ENCODE measurements around the gene SLITRK2. TPM values are rescaled to one million over a fixed set of nuclear protein-coding genes. Genes with fewer than 3 reads are reported as not detected.

Gene SLITRK2
- total RNA-seq, 1 experiment from 2014 or later: 0.07 TPM

DNA sequence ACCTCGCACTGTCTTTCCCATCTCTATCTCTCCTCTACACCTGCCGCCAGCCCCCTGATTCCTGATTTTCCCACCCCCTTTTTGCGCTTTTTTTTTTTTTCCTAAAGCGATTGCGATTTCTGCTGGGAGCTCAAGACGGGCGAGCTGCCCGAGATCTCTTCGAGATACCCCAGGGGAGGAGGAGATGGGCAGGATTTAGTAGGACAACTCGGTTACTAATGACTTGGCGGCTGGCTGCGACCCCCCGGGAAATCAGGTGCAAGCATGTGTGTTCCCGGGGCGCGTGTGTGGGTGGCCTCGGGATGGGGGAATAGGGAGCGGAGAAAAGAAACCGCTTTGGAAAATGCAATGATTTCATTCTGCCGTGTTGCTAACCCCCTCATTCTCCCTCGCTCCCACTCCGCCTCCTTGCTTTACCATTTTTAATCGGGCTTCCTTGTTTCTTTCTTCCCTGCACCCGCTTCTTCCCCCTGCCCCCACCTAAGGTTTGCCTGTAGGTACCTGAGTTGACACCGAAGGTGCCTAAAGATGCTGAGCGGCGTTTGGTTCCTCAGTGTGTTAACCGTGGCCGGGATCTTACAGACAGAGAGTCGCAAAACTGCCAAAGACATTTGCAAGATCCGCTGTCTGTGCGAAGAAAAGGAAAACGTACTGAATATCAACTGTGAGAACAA lies 4.4 kb downstream of the SLITRK2 start:
- Histone ChIP-seq H3K27me3 (ENCODE audit: low read length) (peaks cover 70% of the 10 kb centered on the region), H3K9me2 (replicated peaks; ENCODE audit: low read length) (no peaks in the 10 kb centered on the region), H3K9ac (ENCODE audit: low read length) (no peak overlapping the region), H3F3A (ENCODE audit: low read length, unreplicated experiment) (no peaks in the 10 kb centered on the region), H2AFZ (ENCODE audit: low read length) (no peak overlapping the region), H3K36me3 (ENCODE audit: low read depth, low read length) (no peaks in the 10 kb centered on the region), H3K4me3 (ENCODE audit: low read length) (no peak overlapping the region), H3K4me1 (ENCODE audit: insufficient read depth, low read length) (no peaks in the 10 kb centered on the region), H3K9me3 (ENCODE audit: low read length) (no peaks in the 10 kb centered on the region), H3K27ac (ENCODE audit: low read length) (no peak overlapping the region), H4K20me1 (ENCODE audit: low read length) (no peaks in the 10 kb centered on the region), H3K4me2 (ENCODE audit: low read length) (no peak overlapping the region), H3K79me2 (ENCODE audit: low read length) (no peaks in the 10 kb centered on the region)
- intact Hi-C loops (cut with micrococcal nuclease): no loop called here
- ATAC-seq (no peak), DNase-seq (no peak)
- ChIA-PET POLR2A (ENCODE audit: unreplicated experiment) (no interaction called here), CTCF (no interaction called here)
- no peak for TF ChIP-seq EZH2phosphoT487 (IDR thresholded peaks at IDR 0.05; ENCODE audit: borderline replicate concordance, low read length)
- TF ChIP-seq, protein P1, sequence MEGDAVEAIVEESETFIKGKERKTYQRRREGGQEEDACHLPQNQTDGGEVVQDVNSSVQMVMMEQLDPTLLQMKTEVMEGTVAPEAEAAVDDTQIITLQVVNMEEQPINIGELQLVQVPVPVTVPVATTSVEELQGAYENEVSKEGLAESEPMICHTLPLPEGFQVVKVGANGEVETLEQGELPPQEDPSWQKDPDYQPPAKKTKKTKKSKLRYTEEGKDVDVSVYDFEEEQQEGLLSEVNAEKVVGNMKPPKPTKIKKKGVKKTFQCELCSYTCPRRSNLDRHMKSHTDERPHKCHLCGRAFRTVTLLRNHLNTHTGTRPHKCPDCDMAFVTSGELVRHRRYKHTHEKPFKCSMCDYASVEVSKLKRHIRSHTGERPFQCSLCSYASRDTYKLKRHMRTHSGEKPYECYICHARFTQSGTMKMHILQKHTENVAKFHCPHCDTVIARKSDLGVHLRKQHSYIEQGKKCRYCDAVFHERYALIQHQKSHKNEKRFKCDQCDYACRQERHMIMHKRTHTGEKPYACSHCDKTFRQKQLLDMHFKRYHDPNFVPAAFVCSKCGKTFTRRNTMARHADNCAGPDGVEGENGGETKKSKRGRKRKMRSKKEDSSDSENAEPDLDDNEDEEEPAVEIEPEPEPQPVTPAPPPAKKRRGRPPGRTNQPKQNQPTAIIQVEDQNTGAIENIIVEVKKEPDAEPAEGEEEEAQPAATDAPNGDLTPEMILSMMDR (conservative IDR thresholded peaks at IDR 0.05; ENCODE audit: low read depth, low read length): no peak
- TF ChIP-seq EZH2 (IDR thresholded peaks at IDR 0.05; ENCODE audit: low read length, unreplicated experiment): no peak
- no TSS peak for BruUV-seq (replicated peaks)

DNA sequence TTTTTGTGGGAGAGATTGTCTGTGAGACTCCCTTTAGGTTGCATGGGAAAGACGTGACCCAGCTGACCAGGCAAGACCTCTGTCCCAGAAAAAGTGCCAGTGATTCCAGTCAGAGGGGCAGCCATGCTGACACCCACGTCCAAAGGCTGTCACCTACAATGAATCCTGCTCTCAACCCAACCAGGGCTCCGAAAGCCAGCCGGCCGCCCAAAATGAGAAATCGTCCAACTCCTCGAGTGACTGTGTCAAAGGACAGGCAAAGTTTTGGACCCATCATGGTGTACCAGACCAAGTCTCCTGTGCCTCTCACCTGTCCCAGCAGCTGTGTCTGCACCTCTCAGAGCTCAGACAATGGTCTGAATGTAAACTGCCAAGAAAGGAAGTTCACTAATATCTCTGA lies 5.5 kb downstream of the SLITRK2 start:
- Histone ChIP-seq H3K27ac (ENCODE audit: low read length) (no peak overlapping the region), H3K4me1 (ENCODE audit: insufficient read depth, low read length) (no peaks in the 10 kb centered on the region), H3K9ac (ENCODE audit: low read length) (no peak overlapping the region), H2AFZ (ENCODE audit: low read length) (no peak overlapping the region), H3K79me2 (ENCODE audit: low read length) (no peaks in the 10 kb centered on the region), H3K4me2 (ENCODE audit: low read length) (no peak overlapping the region), H4K20me1 (ENCODE audit: low read length) (no peaks in the 10 kb centered on the region), H3K9me3 (ENCODE audit: low read length) (no peaks in the 10 kb centered on the region), H3K36me3 (ENCODE audit: low read depth, low read length) (no peaks in the 10 kb centered on the region), H3F3A (ENCODE audit: low read length, unreplicated experiment) (no peaks in the 10 kb centered on the region), H3K9me2 (replicated peaks; ENCODE audit: low read length) (no peaks in the 10 kb centered on the region), H3K4me3 (ENCODE audit: low read length) (no peak overlapping the region), H3K27me3 (ENCODE audit: low read length) (peaks cover 64% of the 10 kb centered on the region)
- CTCF ChIA-PET: no interaction called here
- no peak for ATAC-seq
- TF ChIP-seq EZH2 (IDR thresholded peaks at IDR 0.05; ENCODE audit: low read length, unreplicated experiment) (no peak), EZH2phosphoT487 (IDR thresholded peaks at IDR 0.05; ENCODE audit: borderline replicate concordance, low read length) (no peak)
- TF ChIP-seq, protein P1 (conservative IDR thresholded peaks at IDR 0.05; ENCODE audit: low read depth, low read length): no peak
- POLR2A ChIA-PET (ENCODE audit: unreplicated experiment): no interaction called here
- no TSS peak for BruUV-seq (replicated peaks)
- intact Hi-C loops (cut with micrococcal nuclease): no loop called here
- no peak for DNase-seq

DNA sequence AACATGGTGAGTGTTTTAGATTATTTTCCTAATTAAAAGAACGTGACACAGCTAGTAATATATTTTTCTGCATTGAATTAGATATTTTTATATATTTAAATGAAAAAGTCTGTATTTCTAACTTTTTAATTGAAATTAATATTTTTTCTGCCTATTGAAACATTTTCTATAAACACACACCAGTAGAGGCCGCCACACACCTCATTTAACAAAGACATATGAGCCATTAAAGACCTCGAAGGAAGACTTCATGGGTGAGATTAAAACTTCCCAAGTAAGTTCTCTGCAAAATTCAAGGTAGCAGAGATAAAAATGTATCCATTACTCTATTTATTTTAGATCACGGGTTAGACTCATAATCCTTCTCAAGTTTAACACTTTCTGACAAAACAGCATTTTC lies 8.3 kb downstream of the SLITRK2 start:
- ChIA-PET POLR2A (ENCODE audit: unreplicated experiment) (no interaction called here), CTCF (no interaction called here)
- no peaks in the 10 kb centered on the region for H4K20me1 ChIP-seq (ENCODE audit: low read length)
- no peaks in the 10 kb centered on the region for H3K36me3 ChIP-seq (ENCODE audit: low read depth, low read length)
- BruUV-seq (replicated peaks): no TSS peak
- no peak overlapping the region for H2AFZ ChIP-seq (ENCODE audit: low read length)
- no peaks in the 10 kb centered on the region for H3K9me2 ChIP-seq (replicated peaks; ENCODE audit: low read length)
- H3K27ac ChIP-seq (ENCODE audit: low read length): no peak overlapping the region
- TF ChIP-seq EZH2phosphoT487 (IDR thresholded peaks at IDR 0.05; ENCODE audit: borderline replicate concordance, low read length): no peak
- TF ChIP-seq, protein P1 (conservative IDR thresholded peaks at IDR 0.05; ENCODE audit: low read depth, low read length): peak; percentile 39; the same call in 1 of the 2 replicates
- H3K4me1 ChIP-seq (ENCODE audit: insufficient read depth, low read length): no peaks in the 10 kb centered on the region
- H3F3A ChIP-seq (ENCODE audit: low read length, unreplicated experiment): no peaks in the 10 kb centered on the region
- no peaks in the 10 kb centered on the region for H3K9me3 ChIP-seq (ENCODE audit: low read length)
- H3K9ac ChIP-seq (ENCODE audit: low read length): no peak overlapping the region
- no peak overlapping the region for H3K4me2 ChIP-seq (ENCODE audit: low read length)
- ATAC-seq (no peak), DNase-seq (peak; percentile 31)
- H3K79me2 ChIP-seq (ENCODE audit: low read length): no peaks in the 10 kb centered on the region
- H3K27me3 ChIP-seq (ENCODE audit: low read length): peaks cover 39% of the 10 kb centered on the region
- no peak overlapping the region for H3K4me3 ChIP-seq (ENCODE audit: low read length)
- intact Hi-C loops (cut with micrococcal nuclease): no loop called here
